ENCODE data around the gene TEX44. TPM values are rescaled to one million over a fixed set of nuclear protein-coding genes. Genes with fewer than 3 reads are reported as not detected.

Gene TEX44
- total RNA-seq, 4 donors from 2014 or later = not detected

GRCh38 chr2:231627384-231628120 is 34.9 kb downstream of the TEX44 start:
- no peak for TF ChIP-seq CTCF (IDR thresholded peaks at IDR 0.05)
- TF ChIP-seq POLR2A (IDR thresholded peaks at IDR 0.05) = no peak
- Histone ChIP-seq H3K9me3 (no peaks in the 10 kb centered on the region), H3K36me3 (no peaks in the 10 kb centered on the region), H3K4me3 (no peak overlapping the region), H3K27ac (peak overlapping the region; percentile 68 to 89), H3K4me1 (no peaks in the 10 kb centered on the region), H3K27me3 (no peaks in the 10 kb centered on the region)
- DNase-seq = no peak
- intact Hi-C loops (cut with DNase I; ENCODE audit: low total_unique reads) = no loop called here

- Histone ChIP-seq H3K27me3 (no peaks in the 10 kb centered on the region), H3K4me3 (no peak overlapping the region), H3K9me3 (no peaks in the 10 kb centered on the region), H3K27ac (no peak overlapping the region), H3K4me1 (no peaks in the 10 kb centered on the region), H3K36me3 (no peaks in the 10 kb centered on the region)
- TF ChIP-seq CTCF (IDR thresholded peaks at IDR 0.05) = no peak
- TF ChIP-seq POLR2A (IDR thresholded peaks at IDR 0.05) = no peak
- no peak for DNase-seq
- intact Hi-C loops (cut with DNase I; ENCODE audit: low total_unique reads) = no loop called here
Measured at GRCh38 chr2:231632559-231633142, 40.0 kb downstream of the TEX44 start.

- no peak for TF ChIP-seq POLR2A (IDR thresholded peaks at IDR 0.05)
- no peak for TF ChIP-seq CTCF (IDR thresholded peaks at IDR 0.05)
- H3K27me3 ChIP-seq = no peaks in the 10 kb centered on the region
- intact Hi-C loops (cut with DNase I; ENCODE audit: low total_unique reads) = no loop called here
- no peaks in the 10 kb centered on the region for H3K4me1 ChIP-seq
- no peak overlapping the region for H3K27ac ChIP-seq
- H3K36me3 ChIP-seq = no peaks in the 10 kb centered on the region
- no peak overlapping the region for H3K4me3 ChIP-seq
- no peak for DNase-seq
- no peaks in the 10 kb centered on the region for H3K9me3 ChIP-seq
Measured at GRCh38 chr2:231633241-231633976, 40.7 kb downstream of the TEX44 start.

- peak overlapping the region in 1 of 2 donors; percentile 52 for H3K27ac ChIP-seq
- H3K27me3 ChIP-seq = no peaks in the 10 kb centered on the region
- no peak for DNase-seq
- no peak overlapping the region for H3K4me3 ChIP-seq
- TF ChIP-seq POLR2A (IDR thresholded peaks at IDR 0.05) (no peak), CTCF (IDR thresholded peaks at IDR 0.05) (no peak)
- H3K4me1 ChIP-seq = no peaks in the 10 kb centered on the region
- intact Hi-C loops (cut with DNase I; ENCODE audit: low total_unique reads) = no loop called here
- H3K9me3 ChIP-seq = no peaks in the 10 kb centered on the region
- H3K36me3 ChIP-seq = no peaks in the 10 kb centered on the region
Measured at GRCh38 chr2:231634412-231634811, 41.7 kb downstream of the TEX44 start.
